GM13976 (cell line): ENCODE data around the gene CDK17.

Experiments used
- DNase-seq: peaks from one replicate; pipeline ENCODE4 v3.0.0; 2012; ENCODE audit warnings: low spot score
- in situ Hi-C: fragments of 300-500 bp; cut with MboI; formaldehyde crosslinking; loops from one replicate; pipeline ENCODE4 v1.12.0; 2022; ENCODE audit warnings: low sequenced_read_pairs, mixed read lengths, inconsistent platforms; ENCODE audit not compliant: unreplicated experiment
- TF ChIP-seq, protein P1 (sequence below): IDR thresholded peaks from 2 replicates; pipeline ENCODE4 v1.5.1; 2012; ENCODE audit warnings: borderline replicate concordance, mild to moderate bottlenecking; ENCODE audit not compliant: insufficient read depth; ENCODE audit errors: extremely low read depth, missing control alignments, control extremely low read depth

The CDK17 gene

GRCh38 chr12:96329018-96329417, 71.2 kb downstream of the CDK17 start:
- TF ChIP-seq, protein P1, sequence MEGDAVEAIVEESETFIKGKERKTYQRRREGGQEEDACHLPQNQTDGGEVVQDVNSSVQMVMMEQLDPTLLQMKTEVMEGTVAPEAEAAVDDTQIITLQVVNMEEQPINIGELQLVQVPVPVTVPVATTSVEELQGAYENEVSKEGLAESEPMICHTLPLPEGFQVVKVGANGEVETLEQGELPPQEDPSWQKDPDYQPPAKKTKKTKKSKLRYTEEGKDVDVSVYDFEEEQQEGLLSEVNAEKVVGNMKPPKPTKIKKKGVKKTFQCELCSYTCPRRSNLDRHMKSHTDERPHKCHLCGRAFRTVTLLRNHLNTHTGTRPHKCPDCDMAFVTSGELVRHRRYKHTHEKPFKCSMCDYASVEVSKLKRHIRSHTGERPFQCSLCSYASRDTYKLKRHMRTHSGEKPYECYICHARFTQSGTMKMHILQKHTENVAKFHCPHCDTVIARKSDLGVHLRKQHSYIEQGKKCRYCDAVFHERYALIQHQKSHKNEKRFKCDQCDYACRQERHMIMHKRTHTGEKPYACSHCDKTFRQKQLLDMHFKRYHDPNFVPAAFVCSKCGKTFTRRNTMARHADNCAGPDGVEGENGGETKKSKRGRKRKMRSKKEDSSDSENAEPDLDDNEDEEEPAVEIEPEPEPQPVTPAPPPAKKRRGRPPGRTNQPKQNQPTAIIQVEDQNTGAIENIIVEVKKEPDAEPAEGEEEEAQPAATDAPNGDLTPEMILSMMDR: no peak
- in situ Hi-C loops: no loop called here

DNA sequence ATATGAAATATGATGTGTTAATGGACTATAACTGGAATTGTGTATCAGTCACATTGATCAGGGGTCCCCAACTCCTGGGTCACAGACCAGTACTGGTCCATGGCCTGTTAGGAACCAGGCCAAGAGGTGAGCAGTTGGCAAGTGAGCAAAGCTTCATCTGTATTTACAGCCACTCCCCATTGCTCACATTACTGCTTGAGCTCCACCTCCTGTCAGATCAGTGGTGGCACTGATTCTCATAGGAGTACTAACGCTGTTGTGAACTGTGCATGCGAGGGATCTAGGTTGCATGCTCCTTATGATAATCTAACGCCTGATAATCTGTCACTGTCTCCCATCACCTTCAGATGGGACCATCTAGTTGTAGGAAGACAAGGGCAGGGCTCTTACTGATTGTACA, 72.3 kb downstream of the CDK17 start:
- DNase-seq: no peak
- TF ChIP-seq, protein P1: no peak
- in situ Hi-C loops: no loop called here

More at GRCh38 chr12:96329018-96329417, 71.2 kb downstream of the CDK17 start:
- no peak for DNase-seq

GRCh38 chr12:96327346-96327745, 72.9 kb downstream of the CDK17 start:
- DNase-seq: no peak
- TF ChIP-seq, protein P1: no peak
- in situ Hi-C loops: no loop called here

DNA sequence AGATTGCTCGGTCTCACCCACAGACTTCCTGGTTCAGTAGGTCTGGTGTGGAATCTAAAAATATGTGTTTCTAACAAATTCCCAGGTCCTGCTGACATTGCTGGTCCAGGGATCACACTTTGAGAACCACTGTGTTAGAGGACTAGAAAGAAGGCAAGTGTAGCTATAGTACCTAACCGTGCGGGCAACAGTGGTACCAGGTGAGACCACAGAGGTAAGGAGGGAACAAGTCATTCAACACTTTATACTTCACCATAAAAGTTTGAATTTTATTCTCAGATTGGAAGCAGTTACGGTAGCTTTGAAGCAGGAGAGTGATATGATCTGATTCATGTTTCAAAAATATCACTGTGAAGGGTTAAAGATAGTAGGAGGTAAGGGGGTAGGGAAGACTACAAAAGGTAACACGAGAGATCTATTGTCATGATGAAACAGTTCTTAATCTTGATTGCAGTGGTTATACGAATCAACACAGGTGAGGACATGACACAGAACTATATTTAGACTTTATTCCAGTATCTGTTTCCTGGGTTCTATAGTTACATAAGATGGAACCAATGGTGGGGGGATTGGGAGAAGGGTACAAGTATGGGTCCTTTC, 73.5 kb downstream of the CDK17 start:
- TF ChIP-seq, protein P1: no peak
- no peak for DNase-seq
- in situ Hi-C loops: no loop called here

DNA sequence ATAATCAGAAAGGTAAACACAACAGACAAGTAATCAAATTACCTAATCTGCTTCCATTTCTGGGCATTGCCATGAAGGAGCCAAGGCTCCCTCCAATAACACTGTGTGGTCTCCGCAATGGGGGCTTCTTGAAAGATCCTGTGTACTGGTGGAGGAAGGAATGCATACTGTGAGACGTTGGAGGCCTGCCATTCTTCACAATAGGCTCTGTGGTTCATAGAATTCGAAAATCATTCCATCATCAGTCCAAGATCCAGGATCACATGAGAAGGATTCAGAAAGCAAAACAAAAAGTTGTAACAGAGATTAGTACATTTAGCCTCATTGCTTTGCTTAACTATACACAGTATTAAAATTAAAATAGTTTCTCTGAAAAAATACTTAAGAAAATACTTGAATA, 76.3 kb downstream of the CDK17 start:
- no peak for DNase-seq
- TF ChIP-seq, protein P1: no peak
- in situ Hi-C loops: no loop called here

- TF ChIP-seq, protein P1: no peak
- DNase-seq: no peak
- in situ Hi-C loops: no loop called here
Observed at GRCh38 chr12:96322720-96323119, 77.5 kb downstream of the CDK17 start.
